WTC11 (cell line): ENCODE data around the gene KIAA1958. TPM values are rescaled to one million over a fixed set of nuclear protein-coding genes. Genes with fewer than 3 reads are reported as not detected.

Experiments used
- ATAC-seq: fragments of 200-7000 bp; cut with Tn5 transposase; 2 replicates; pipeline ENCODE4 v1.10.0; 2021; ENCODE audit warnings: mild to moderate bottlenecking, moderate library complexity
- Bru-seq: library from RNA; stranded (reverse); fragments of 400-500 nt; gene quantifications from one replicate; lab custom pipeline; 2021; lab: Mats Ljungman, UMichigan
- CTCF ChIA-PET: fragments of 300-600 bp; sonication (Branson Sonifier 250); formaldehyde crosslinking; loops from one replicate; lab custom pipeline; 2021; ENCODE audit warnings: antibody characterized with exemption; lab: Charles Lee
- POLR2A ChIA-PET: fragments of 350-600 bp; sonication (Branson Sonifier 250); formaldehyde crosslinking; loops from one replicate; lab custom pipeline; 2021; ENCODE audit warnings: antibody characterized with exemption; lab: Charles Lee
- DNase-seq: peaks from one replicate; pipeline ENCODE4 v3.0.0; 2021; ENCODE audit warnings: low spot score
- H3K27ac Mint-ChIP-seq: 2 replicates; pipeline ENCODE4 v1.8.0; 2021; ENCODE audit warnings: mixed read lengths
- H3K27me3 Mint-ChIP-seq: 2 replicates; pipeline ENCODE4 v1.8.0; 2021; ENCODE audit warnings: low read depth, mild to moderate bottlenecking, moderate library complexity, mixed read lengths
- H3K36me3 Mint-ChIP-seq: 2 replicates; pipeline ENCODE4 v1.8.0; 2021; ENCODE audit warnings: mixed read lengths
- H3K4me1 Mint-ChIP-seq: 2 replicates; pipeline ENCODE4 v1.8.0; 2022; ENCODE audit warnings: mixed read lengths
- H3K4me3 Mint-ChIP-seq: 2 replicates; pipeline ENCODE4 v1.8.0; 2021; ENCODE audit warnings: mild to moderate bottlenecking, moderate library complexity, mixed read lengths
- H3K9me3 Mint-ChIP-seq: 2 replicates; pipeline ENCODE4 v1.8.0; 2021; ENCODE audit warnings: mixed read lengths
- ARID4B ChIP-seq: sonication (generic); formaldehyde crosslinking; IDR thresholded peaks from 2 replicates; pipeline ENCODE4 v1.8.0; 2023; ENCODE audit warnings: missing genetic modification reagents, mild to moderate bottlenecking, borderline replicate concordance
- CBFB ChIP-seq: sonication (generic); formaldehyde crosslinking; IDR thresholded peaks from 2 replicates; pipeline ENCODE4 v1.8.1; 2022; ENCODE audit warnings: mild to moderate bottlenecking, low read depth, missing genetic modification reagents
- CREB1 ChIP-seq: sonication (generic); formaldehyde crosslinking; IDR thresholded peaks from 2 replicates; pipeline ENCODE4 v1.8.0; 2023; ENCODE audit warnings: mild to moderate bottlenecking, missing genetic modification reagents
- CREM ChIP-seq: sonication (generic); formaldehyde crosslinking; IDR thresholded peaks from 2 replicates; pipeline ENCODE4 v1.8.1; 2022; ENCODE audit warnings: mild to moderate bottlenecking, missing genetic modification reagents, moderate library complexity
- FOXK1 ChIP-seq: sonication (generic); formaldehyde crosslinking; IDR thresholded peaks from 2 replicates; pipeline ENCODE4 v1.8.0; 2022; ENCODE audit warnings: mild to moderate bottlenecking, moderate library complexity, missing genetic modification reagents
- FOXP1 ChIP-seq: sonication (generic); formaldehyde crosslinking; IDR thresholded peaks from 2 replicates; pipeline ENCODE4 v1.8.0; 2022; ENCODE audit warnings: missing genetic modification reagents, mild to moderate bottlenecking, moderate library complexity, borderline replicate concordance
- GABPB1 ChIP-seq: sonication (generic); formaldehyde crosslinking; IDR thresholded peaks from 2 replicates; pipeline ENCODE4 v1.8.1; 2023; ENCODE audit warnings: mild to moderate bottlenecking, missing genetic modification reagents
- GTF2I ChIP-seq: fragments of 250-450 bp; sonication (Bioruptor Pico); conservative IDR thresholded peaks from 2 replicates; pipeline ENCODE4 v1.4.0; 2021; ENCODE audit warnings: mild to moderate bottlenecking
- JUN ChIP-seq: sonication (generic); formaldehyde crosslinking; IDR thresholded peaks from 2 replicates; pipeline ENCODE4 v1.8.0; 2023; ENCODE audit warnings: mild to moderate bottlenecking, missing genetic modification reagents
- KAT7 ChIP-seq: sonication (generic); formaldehyde crosslinking; IDR thresholded peaks from 2 replicates; pipeline ENCODE4 v1.8.1; 2023; ENCODE audit warnings: missing genetic modification reagents, mild to moderate bottlenecking, borderline replicate concordance
- PREB ChIP-seq: sonication (generic); formaldehyde crosslinking; IDR thresholded peaks from 2 replicates; pipeline ENCODE4 v1.8.1; 2022; ENCODE audit warnings: mild to moderate bottlenecking, missing genetic modification reagents, moderate library complexity, borderline replicate concordance
- PRRX2 ChIP-seq: fragments of 250-450 bp; sonication (Bioruptor Pico); IDR thresholded peaks from 2 replicates; pipeline ENCODE4 v1.8.0; 2021; ENCODE audit warnings: mild to moderate bottlenecking
- RORB ChIP-seq: fragments of 250-450 bp; sonication (Bioruptor Pico); IDR thresholded peaks from 2 replicates; pipeline ENCODE4 v1.9.0; 2021; ENCODE audit warnings: mild to moderate bottlenecking
- SMAD3 ChIP-seq: sonication (generic); formaldehyde crosslinking; IDR thresholded peaks from 2 replicates; pipeline ENCODE4 v1.8.0; 2022; ENCODE audit warnings: missing genetic modification reagents, mild to moderate bottlenecking, borderline replicate concordance
- SP1 ChIP-seq: sonication (generic); formaldehyde crosslinking; conservative IDR thresholded peaks from 2 replicates; pipeline ENCODE4 v1.8.1; 2022; ENCODE audit warnings: missing genetic modification reagents
- TEAD1 ChIP-seq: sonication (generic); formaldehyde crosslinking; IDR thresholded peaks from 2 replicates; pipeline ENCODE4 v1.8.0; 2022; ENCODE audit warnings: mild to moderate bottlenecking, missing genetic modification reagents
- USF1 ChIP-seq: sonication (generic); formaldehyde crosslinking; IDR thresholded peaks from 2 replicates; pipeline ENCODE4 v1.8.0; 2022; ENCODE audit warnings: mild to moderate bottlenecking, missing genetic modification reagents
- ZBTB21 ChIP-seq: sonication (generic); formaldehyde crosslinking; IDR thresholded peaks from 2 replicates; pipeline ENCODE4 v1.8.1; 2023; ENCODE audit warnings: mild to moderate bottlenecking, missing genetic modification reagents, borderline replicate concordance
- ZNF219 ChIP-seq: sonication (generic); formaldehyde crosslinking; IDR thresholded peaks from 2 replicates; pipeline ENCODE4 v1.8.0; 2023; ENCODE audit warnings: missing genetic modification reagents, mild to moderate bottlenecking, borderline replicate concordance
- ZNF232 ChIP-seq: sonication (generic); formaldehyde crosslinking; IDR thresholded peaks from 2 replicates; pipeline ENCODE4 v1.8.0; 2022; ENCODE audit warnings: mild to moderate bottlenecking, missing genetic modification reagents
- ZNF281 ChIP-seq: sonication (generic); formaldehyde crosslinking; IDR thresholded peaks from 2 replicates; pipeline ENCODE4 v1.8.0; 2023; ENCODE audit warnings: mild to moderate bottlenecking, missing genetic modification reagents
- ZNF416 ChIP-seq: fragments of 250-450 bp; sonication (Bioruptor Pico); IDR thresholded peaks from 2 replicates; pipeline ENCODE4 v1.9.0; 2021; ENCODE audit warnings: mild to moderate bottlenecking, inconsistent platforms
- ZSCAN18 ChIP-seq: fragments of 250-450 bp; sonication (Bioruptor Pico); IDR thresholded peaks from 2 replicates; pipeline ENCODE4 v2.1.2; 2022; ENCODE audit warnings: mild to moderate bottlenecking, moderate library complexity
- long read RNA-seq, 3 experiments: library from RNA in 1 of 3; library from capped mRNA in 1 of 3; library from polyadenylated mRNA in 1 of 3; unstranded in 2 of 3; stranded (forward) in 1 of 3; transcript quantifications; one replicate each; pipeline ENCODE4 v2.0.0, GENCODE V29; 2021
- total RNA-seq: library from RNA; stranded (reverse); gene quantifications from 3 replicates; pipeline ENCODE4 v1.2.3, GENCODE V29; 2021

Gene KIAA1958
- total RNA-seq: 41.0 to 43.6 TPM (median 42.7 TPM) in 3 replicates
- percentile 89 among the genes with signal in this experiment for Bru-seq, nascent RNA
- long read RNA-seq, experiment 1, full-length matches to known transcripts: 46 of 132 reads
- long read RNA-seq, experiment 1, partial matches to known transcripts: 8 of 132 reads
- long read RNA-seq, experiment 1, other reads (novel, unspliced or antisense): 78 of 132 reads
- long read RNA-seq, experiment 2, full-length matches to known transcripts: 6 of 45 reads
- long read RNA-seq, experiment 2, partial matches to known transcripts: 1 of 45 reads
- long read RNA-seq, experiment 2, other reads (novel, unspliced or antisense): 38 of 45 reads
- long read RNA-seq, experiment 3: 0 reads

- ChIA-PET POLR2A (interaction anchor here (0.5 to 1.2 kb wide), 8 partner anchors 9 to 1888 kb away, joined by 3 to 8 read pairs (median 4); partner anchors contain the start of gene HSDL2), CTCF (interaction anchor here (0.5 to 1.6 kb wide), 6 partner anchors 13 to 1055 kb away, joined by 3 to 4 read pairs (median 3); no protein-coding TSS in a partner anchor)
- H3K27ac Mint-ChIP-seq: peak within 1 kb of the TSS; percentile 93
- no peaks in the 10 kb centered on the region for H3K36me3 Mint-ChIP-seq
- H3K4me1 Mint-ChIP-seq: peaks cover 44% of the 10 kb centered on the region
- no peaks in the 10 kb centered on the region for H3K9me3 Mint-ChIP-seq
- DNase-seq (peak; percentile 83), ATAC-seq (peak; percentile 91)
- H3K27me3 Mint-ChIP-seq: no peaks in the 10 kb centered on the region
- peak within 1 kb of the TSS; percentile 95 for H3K4me3 Mint-ChIP-seq
- TF ChIP-seq SP1 (peak; percentile 69), ZNF281 (peak; percentile 92), ZSCAN18 (CRISPR knock-in tag) (no peak), JUN (CRISPR knock-in tag) (peak; percentile 44; the same call in 1 of the 2 replicates), CBFB (CRISPR knock-in tag) (peak; percentile 87; the same call in 1 of the 2 replicates), ZBTB21 (0 out of 2 replicates have a peak, but pooled peaks have one; percentile 89), GTF2I (CRISPR knock-in tag) (no peak), ZNF416 (peak; percentile 73; the same call in 1 of the 2 replicates), TEAD1 (CRISPR knock-in tag) (peak; percentile 96), ZNF219 (CRISPR knock-in tag) (peak; percentile 83; the same call in 1 of the 2 replicates), CREM (CRISPR knock-in tag) (peak; percentile 67; the same call in 1 of the 2 replicates), PRRX2 (no peak), CREB1 (peak; percentile 76), RORB (CRISPR knock-in tag) (no peak), PREB (CRISPR knock-in tag) (0 out of 2 replicates have a peak, but pooled peaks have one; percentile 40), SMAD3 (peak; percentile 91; the same call in 1 of the 2 replicates), FOXP1 (CRISPR knock-in tag) (peak; percentile 97), GABPB1 (CRISPR knock-in tag) (0 out of 2 replicates have a peak, but pooled peaks have one; percentile 51), ARID4B (CRISPR knock-in tag) (peak; percentile 89), KAT7 (CRISPR knock-in tag) (peak; percentile 91; the same call in 1 of the 2 replicates), USF1 (CRISPR knock-in tag) (peak; percentile 64), FOXK1 (CRISPR knock-in tag) (peak; percentile 83), ZNF232 (CRISPR knock-in tag) (peak; percentile 76; the same call in 1 of the 2 replicates)
Observed at GRCh38 chr9:112486221-112487007, at the start of gene KIAA1958. TSS of gene KIAA1958 (plus strand) at chr9:112486827. CDS start at chr9:112574081, 87,254 bp downstream.
